Measurements from ENCODE around the gene STBD1. TPM values are rescaled to one million over a fixed set of nuclear protein-coding genes. Genes with fewer than 3 reads are reported as not detected.
A peak's percentile ranks its signal among the peaks of the same experiment; 100 is the strongest.

The STBD1 gene
- total and polyA plus RNA-seq, 4 donors = 10.3 to 42.5 (median 30.3) TPM

- Histone ChIP-seq H3K36me3 (ENCODE audit: control insufficient read depth in 4 of 4, insufficient read depth in 3 of 4, low read depth in 1 of 4, low read length in 3 of 4) (peaks cover 0 to 3% (median 0%) of the 10 kb centered on the region in 4 donors), H3K9ac (ENCODE audit: low read depth in 1 of 2, low read length in 2 of 2) (no peak overlapping the region), H3K27me3 (ENCODE audit: control insufficient read depth in 4 of 4, insufficient read depth in 4 of 4, low read length in 3 of 4) (no peaks in the 10 kb centered on the region), H3K9me3 (ENCODE audit: control insufficient read depth in 4 of 4, low read length in 3 of 4) (no peaks in the 10 kb centered on the region), H3K27ac (ENCODE audit: low read depth in 1 of 2, low read length in 2 of 2) (peak overlapping the region; percentile 47 to 57), H3K4me3 (ENCODE audit: low read depth in 1 of 3, low read length in 3 of 3) (no peak overlapping the region), H3K4me1 (ENCODE audit: control insufficient read depth in 4 of 4, insufficient read depth in 4 of 4, low read length in 3 of 4) (peaks cover 4 to 27% (median 8%) of the 10 kb centered on the region in 4 donors)
- 40% methylated on average over 3 of the region's 3 CpGs for WGBS
- peak in 1 of 2 donors; percentile 51 for TF ChIP-seq JUND (IDR thresholded peaks at IDR 0.05)
- peak; percentile 65 for TF ChIP-seq YY1 (IDR thresholded peaks at IDR 0.05)
- TF ChIP-seq SP1 (IDR thresholded peaks at IDR 0.05) = peak; percentile 74
- TF ChIP-seq EGR1 (IDR thresholded peaks at IDR 0.05; ENCODE audit: low read depth in 2 of 2) = peak; percentile 9 to 60
- TF ChIP-seq TAF1 (conservative IDR thresholded peaks at IDR 0.05) = no peak
- no peak for TF ChIP-seq GABPA (IDR thresholded peaks at IDR 0.05 in 1 of 2, conservative IDR thresholded peaks at IDR 0.05 in 1 of 2)
- TF ChIP-seq, protein P1, sequence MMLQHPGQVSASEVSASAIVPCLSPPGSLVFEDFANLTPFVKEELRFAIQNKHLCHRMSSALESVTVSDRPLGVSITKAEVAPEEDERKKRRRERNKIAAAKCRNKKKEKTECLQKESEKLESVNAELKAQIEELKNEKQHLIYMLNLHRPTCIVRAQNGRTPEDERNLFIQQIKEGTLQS (IDR thresholded peaks at IDR 0.05) = no peak
- TF ChIP-seq MAX (IDR thresholded peaks at IDR 0.05) = peak; percentile 89
- TF ChIP-seq FOXA1 (IDR thresholded peaks at IDR 0.05) = peak; percentile 17
- TF ChIP-seq CTCF (IDR thresholded peaks at IDR 0.05; ENCODE audit: low read depth, low read length, missing input control) = no peak
- TF ChIP-seq RAD21 (IDR thresholded peaks at IDR 0.05) = peak; percentile 43 to 54
- no peak for TF ChIP-seq NR2F2 (IDR thresholded peaks at IDR 0.05)
- TF ChIP-seq HNF4A (conservative IDR thresholded peaks at IDR 0.05) = peak; percentile 57 to 66
- TF ChIP-seq FOXA2 (IDR thresholded peaks at IDR 0.05) = peak; percentile 42
- TF ChIP-seq, protein P2, sequence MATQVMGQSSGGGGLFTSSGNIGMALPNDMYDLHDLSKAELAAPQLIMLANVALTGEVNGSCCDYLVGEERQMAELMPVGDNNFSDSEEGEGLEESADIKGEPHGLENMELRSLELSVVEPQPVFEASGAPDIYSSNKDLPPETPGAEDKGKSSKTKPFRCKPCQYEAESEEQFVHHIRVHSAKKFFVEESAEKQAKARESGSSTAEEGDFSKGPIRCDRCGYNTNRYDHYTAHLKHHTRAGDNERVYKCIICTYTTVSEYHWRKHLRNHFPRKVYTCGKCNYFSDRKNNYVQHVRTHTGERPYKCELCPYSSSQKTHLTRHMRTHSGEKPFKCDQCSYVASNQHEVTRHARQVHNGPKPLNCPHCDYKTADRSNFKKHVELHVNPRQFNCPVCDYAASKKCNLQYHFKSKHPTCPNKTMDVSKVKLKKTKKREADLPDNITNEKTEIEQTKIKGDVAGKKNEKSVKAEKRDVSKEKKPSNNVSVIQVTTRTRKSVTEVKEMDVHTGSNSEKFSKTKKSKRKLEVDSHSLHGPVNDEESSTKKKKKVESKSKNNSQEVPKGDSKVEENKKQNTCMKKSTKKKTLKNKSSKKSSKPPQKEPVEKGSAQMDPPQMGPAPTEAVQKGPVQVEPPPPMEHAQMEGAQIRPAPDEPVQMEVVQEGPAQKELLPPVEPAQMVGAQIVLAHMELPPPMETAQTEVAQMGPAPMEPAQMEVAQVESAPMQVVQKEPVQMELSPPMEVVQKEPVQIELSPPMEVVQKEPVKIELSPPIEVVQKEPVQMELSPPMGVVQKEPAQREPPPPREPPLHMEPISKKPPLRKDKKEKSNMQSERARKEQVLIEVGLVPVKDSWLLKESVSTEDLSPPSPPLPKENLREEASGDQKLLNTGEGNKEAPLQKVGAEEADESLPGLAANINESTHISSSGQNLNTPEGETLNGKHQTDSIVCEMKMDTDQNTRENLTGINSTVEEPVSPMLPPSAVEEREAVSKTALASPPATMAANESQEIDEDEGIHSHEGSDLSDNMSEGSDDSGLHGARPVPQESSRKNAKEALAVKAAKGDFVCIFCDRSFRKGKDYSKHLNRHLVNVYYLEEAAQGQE (IDR thresholded peaks at IDR 0.05) = no peak
- TF ChIP-seq ZBTB33 (IDR thresholded peaks at IDR 0.05) = peak; percentile 14
- no peak for TF ChIP-seq HNF4G (IDR thresholded peaks at IDR 0.05)
- TF ChIP-seq RXRA (IDR thresholded peaks at IDR 0.05) = peak; percentile 54 to 71
- no peak for DNase-seq (ENCODE audit: low spot score)
These were observed 13.8 kb upstream of the STBD1 start for GRCh38 chr4:76292730-76293129.

Data from liver (tissue), 9 donors.